HepG2 (cell line): Measurements from ENCODE around the gene MS4A13.

Experiments
- MXI1 ChIP-seq: IDR thresholded peaks from 3 replicates; pipeline ENCODE4 v1.6.1; 2012; ENCODE audit warnings: low read depth, low read length, inconsistent platforms, borderline replicate concordance
- RFX5 ChIP-seq: IDR thresholded peaks from 2 replicates; pipeline ENCODE4 v1.6.1; 2011; ENCODE audit warnings: low read depth, low read length, improper control_type of control experiment

- TF ChIP-seq RFX5 (no peak), MXI1 (no peak)
Observed at GRCh38 chr11:60563553-60564235, 48.5 kb downstream of the MS4A13 start.
